PC-3 (cell line): ENCODE measurements around the gene CFAP97D1.

ENCODE experiments used
- CTCF ChIP-seq: fragments of 300-600 bp; sonication (generic); conservative IDR thresholded peaks from 2 replicates; pipeline ENCODE4 v1.5.1; 2017; ENCODE audit warnings: antibody characterized with exemption, low read depth, mild to moderate bottlenecking, low read length
- EZH2 ChIP-seq: fragments of 300-600 bp; sonication (generic); IDR thresholded peaks from one replicate; pipeline ENCODE4 v1.6.1; 2017; ENCODE audit warnings: antibody characterized with exemption, mild to moderate bottlenecking, low read length; ENCODE audit not compliant: unreplicated experiment

GRCh38 chr17:43767053-43767712 lies 13.1 kb upstream of the CFAP97D1 start:
- TF ChIP-seq EZH2: no peak
- no peak for TF ChIP-seq CTCF
